Neutrophil (primary cell): ENCODE results near the gene GNE.

Experiments
- H3K27ac ChIP-seq: fragments of 200-600 bp; sonication (generic); 2 replicates; pipeline ENCODE4 v1.5.1; 2016; ENCODE audit warnings: mild to moderate bottlenecking, moderate library complexity
- H3K27me3 ChIP-seq: fragments of 200-600 bp; sonication (generic); 2 replicates; pipeline ENCODE4 v1.6.0; 2016; ENCODE audit warnings: mild to moderate bottlenecking
- H3K36me3 ChIP-seq: fragments of 200-600 bp; sonication (generic); 2 replicates; pipeline ENCODE4 v1.5.1; 2017
- H3K4me1 ChIP-seq, 2 experiments: fragments of 200-600 bp in 1 of 2; sonication (generic) in 1 of 2; 1 replicate in 1 of 2; 2 replicates in 1 of 2; pipeline versions ENCODE4 v1.5.1 to v1.6.1; 2013 to 2016; ENCODE audit warnings: low read depth in 1 of 2, low read length in 1 of 2, mild to moderate bottlenecking in 1 of 2, moderate library complexity in 1 of 2; ENCODE audit not compliant: control insufficient read depth in 1 of 2, insufficient read depth in 1 of 2
- H3K4me3 ChIP-seq, 2 experiments: fragments of 200-600 bp in 1 of 2; sonication (generic) in 1 of 2; 1 replicate in 1 of 2; 2 replicates in 1 of 2; pipeline ENCODE4 v1.5.1; 2013 to 2016; ENCODE audit warnings: low read depth in 1 of 2, low read length in 1 of 2, mild to moderate bottlenecking in 1 of 2, moderate library complexity in 1 of 2
- H3K9me3 ChIP-seq: fragments of 200-600 bp; sonication (generic); 2 replicates; pipeline ENCODE4 v1.5.1; 2016
- CTCF ChIP-seq: fragments of 200-600 bp; sonication (generic); IDR thresholded peaks from 2 replicates; pipeline ENCODE4 v1.5.1; 2016; ENCODE audit warnings: antibody characterized with exemption

GNE gene

GRCh38 chr9:36218411-36218901 lies 39.8 kb downstream of the GNE start:
- TF ChIP-seq CTCF = no peak
- Histone ChIP-seq H3K36me3 (peaks cover 86% of the 10 kb centered on the region), H3K4me1 (no peaks in the 10 kb centered on the region), H3K27ac (no peak overlapping the region), H3K27me3 (no peaks in the 10 kb centered on the region), H3K9me3 (no peaks in the 10 kb centered on the region), H3K4me3 (no peak overlapping the region)

- Histone ChIP-seq H3K9me3 (no peaks in the 10 kb centered on the region), H3K27me3 (no peaks in the 10 kb centered on the region), H3K36me3 (peaks cover 90% of the 10 kb centered on the region), H3K4me3 (no peak overlapping the region), H3K4me1 (no peaks in the 10 kb centered on the region), H3K27ac (no peak overlapping the region)
- no peak for TF ChIP-seq CTCF
These were observed 40.2 kb downstream of the GNE start for GRCh38 chr9:36218011-36218410.

GRCh38 chr9:36217256-36217968 lies 40.8 kb downstream of the GNE start:
- no peaks in the 10 kb centered on the region for H3K9me3 ChIP-seq
- no peak overlapping the region for H3K4me3 ChIP-seq
- TF ChIP-seq CTCF = no peak
- H3K4me1 ChIP-seq = no peaks in the 10 kb centered on the region
- H3K27me3 ChIP-seq = no peaks in the 10 kb centered on the region
- peaks cover 90% of the 10 kb centered on the region for H3K36me3 ChIP-seq
- H3K27ac ChIP-seq = no peak overlapping the region

GRCh38 chr9:36214571-36214970 lies 43.7 kb downstream of the GNE start:
- Histone ChIP-seq H3K9me3 (no peaks in the 10 kb centered on the region), H3K4me3 (no peak overlapping the region), H3K27ac (no peak overlapping the region), H3K27me3 (no peaks in the 10 kb centered on the region), H3K4me1 (no peaks in the 10 kb centered on the region), H3K36me3 (peaks cover 94% of the 10 kb centered on the region)
- TF ChIP-seq CTCF = no peak

GRCh38 chr9:36213989-36214388 lies 44.3 kb downstream of the GNE start:
- TF ChIP-seq CTCF = no peak
- no peaks in the 10 kb centered on the region for H3K4me1 ChIP-seq
- no peaks in the 10 kb centered on the region for H3K9me3 ChIP-seq
- no peaks in the 10 kb centered on the region for H3K27me3 ChIP-seq
- no peak overlapping the region for H3K27ac ChIP-seq
- peaks cover 94% of the 10 kb centered on the region for H3K36me3 ChIP-seq
- H3K4me3 ChIP-seq = no peak overlapping the region
